Pancreas (tissue), 10 donors: ENCODE measurements around the gene PADI3. TPM values are rescaled to one million over a fixed set of nuclear protein-coding genes. Genes with fewer than 3 reads are reported as not detected.

Source experiments
- ATAC-seq, 4 donors: fragments of 200-7000 bp; cut with Tn5 transposase; one replicate each; pipeline versions ENCODE4 v1.8.0 to v1.9.1; 2020; ENCODE audit warnings: mild to moderate bottlenecking in 4 of 4, moderate library complexity in 4 of 4
- DNase-seq, 6 donors: peaks; one replicate each; pipeline ENCODE4 v3.0.0-alpha.2; 2020
- FAIRE-seq: peaks from 2 replicates; lab custom pipeline; 2012; peaks lifted over from hg19 to GRCh38; lab: Jason Lieb, UNC
- H3K27ac ChIP-seq, 4 donors: fragments of 200-600 bp; sonication (generic); 1 replicate in 3 of 4; 2 replicates in 1 of 4; pipeline versions ENCODE4 v1.5.0 to v1.8.0; 2020
- H3K27me3 ChIP-seq, 4 donors: fragments of 200-600 bp; one replicate each; pipeline ENCODE4 v1.8.0; 2021
- H3K36me3 ChIP-seq, 3 donors: fragments of 200-600 bp; sonication (generic) in 1 of 3; one replicate each; pipeline versions ENCODE4 v1.5.0 to v1.8.0; 2020 to 2021
- H3K4me1 ChIP-seq, 3 donors: fragments of 200-600 bp; one replicate each; pipeline ENCODE4 v1.8.0; 2021
- H3K4me3 ChIP-seq, 4 donors: fragments of 200-600 bp; sonication (generic) in 2 of 4; one replicate each; pipeline versions ENCODE4 v1.5.0 to v1.8.0; 2020 to 2021
- H3K9me3 ChIP-seq, 4 donors: fragments of 200-600 bp; one replicate each; pipeline ENCODE4 v1.8.0; 2021
- CTCF ChIP-seq, 4 donors: fragments of 200-600 bp; sonication (generic) in 3 of 4; IDR thresholded peaks; one replicate each; pipeline versions ENCODE4 v1.5.0 to v1.8.0; 2021; ENCODE audit warnings: antibody characterized with exemption in 4 of 4
- WGBS, 2 donors: extraction: QIAGEN DNeasy Blood & Tissue Kit; methylation state at CpG; one replicate each; pipeline ENCODE4 v1.1.7; 2013; 5-methylcytosine and 5-hydroxymethylcytosine counted together
- intact Hi-C, 3 donors: fragments of 100-400 bp; cut with DNase I; formaldehyde crosslinking; loops; one replicate each; pipeline versions ENCODE4 v1.11.1 to v1.14.2; 2022
- polyA plus RNA-seq, 2 donors: library from polyadenylated mRNA; stranded (reverse); fragments of 200-250 nt; gene quantifications; one replicate each; pipeline ENCODE4 v1.2.3, GENCODE V29; 2013
- total RNA-seq, 6 donors: library from RNA; stranded (reverse); fragmentation: NEBNext Ultra II Directional in 4 of 6; extraction: Animal tissue kit (Norgen Biotek cat#: 25700) in 4 of 6; gene quantifications; one replicate each; pipeline versions ENCODE4 v1.2.1 to v1.2.4, GENCODE V29; 2021 to 2023
- donor health status: healthy with polysubstance abuse.
- donor health status: DM: no; HTN: no; CAD: no; lungs with moderate emphysema.
- donor health status: DM: no; HTN: no; CAD: no.
- donor health status: control.
- donor health status: control.
- donor health status: Bipolar disorder and iron deficiency.
- donor health status: DM: yes; HTN: yes; CAD: no.
- donor health status: DM: no; HTN: no; CAD: no.
- donor health status: DM: no; HTN: no; CAD: no.
- donor health status: DM: yes; HTN: yes; CAD: no.

PADI3 gene
- total and polyA plus RNA-seq, 8 donors = not detected

- DNase-seq (no peak), ATAC-seq (no peak), FAIRE-seq (no peak)
- Histone ChIP-seq H3K27ac (no peak overlapping the region), H3K36me3 (no peaks in the 10 kb centered on the region), H3K27me3 (no peaks in the 10 kb centered on the region), H3K4me3 (no peak overlapping the region), H3K9me3 (no peaks in the 10 kb centered on the region), H3K4me1 (no peaks in the 10 kb centered on the region)
- intact Hi-C loops = no loop called here
- WGBS, 2 donors = 53 to 60% methylated on average over 14 of the region's 14 CpGs
- no peak for TF ChIP-seq CTCF (IDR thresholded peaks at IDR 0.05)
These were observed 45.0 kb downstream of the PADI3 start for GRCh38 chr1:17293681-17294425.

GRCh38 chr1:17295292-17295691 lies 46.4 kb downstream of the PADI3 start:
- H3K9me3 ChIP-seq = no peaks in the 10 kb centered on the region
- H3K27ac ChIP-seq = no peak overlapping the region
- H3K27me3 ChIP-seq = no peaks in the 10 kb centered on the region
- H3K36me3 ChIP-seq = no peaks in the 10 kb centered on the region
- intact Hi-C loops = no loop called here
- H3K4me3 ChIP-seq = no peak overlapping the region
- no peak for TF ChIP-seq CTCF (IDR thresholded peaks at IDR 0.05)
- FAIRE-seq = no peak
- ATAC-seq = no peak
- H3K4me1 ChIP-seq = no peaks in the 10 kb centered on the region
- 54 to 56% methylated on average over 4 of the region's 4 CpGs for WGBS, 2 donors
- no peak for DNase-seq

- FAIRE-seq = no peak
- H3K27me3 ChIP-seq = no peaks in the 10 kb centered on the region
- ATAC-seq = no peak
- H3K9me3 ChIP-seq = no peaks in the 10 kb centered on the region
- no peaks in the 10 kb centered on the region for H3K36me3 ChIP-seq
- WGBS, 2 donors = 86 to 90% methylated on average over 5 of the region's 5 CpGs
- no peak overlapping the region for H3K27ac ChIP-seq
- no peak for TF ChIP-seq CTCF (IDR thresholded peaks at IDR 0.05)
- intact Hi-C loops = no loop called here
- DNase-seq = no peak
- no peak overlapping the region for H3K4me3 ChIP-seq
- no peaks in the 10 kb centered on the region for H3K4me1 ChIP-seq
These were observed 47.2 kb downstream of the PADI3 start for GRCh38 chr1:17296086-17296485.

- Histone ChIP-seq H3K4me3 (no peak overlapping the region), H3K4me1 (no peaks in the 10 kb centered on the region), H3K27ac (no peak overlapping the region), H3K36me3 (no peaks in the 10 kb centered on the region), H3K9me3 (no peaks in the 10 kb centered on the region), H3K27me3 (no peaks in the 10 kb centered on the region)
- intact Hi-C loops = no loop called here
- ATAC-seq (no peak), FAIRE-seq (no peak), DNase-seq (no peak)
- WGBS, 2 donors = 77 to 86% methylated on average over 7 of the region's 7 CpGs
- TF ChIP-seq CTCF (IDR thresholded peaks at IDR 0.05) = no peak
These were observed 49.1 kb downstream of the PADI3 start for GRCh38 chr1:17297991-17298390.

- DNase-seq (no peak), ATAC-seq (no peak), FAIRE-seq (no peak)
- no peaks in the 10 kb centered on the region for H3K4me1 ChIP-seq
- no peaks in the 10 kb centered on the region for H3K36me3 ChIP-seq
- TF ChIP-seq CTCF (IDR thresholded peaks at IDR 0.05) = no peak
- no peak overlapping the region for H3K4me3 ChIP-seq
- H3K9me3 ChIP-seq = no peaks in the 10 kb centered on the region
- WGBS, 2 donors = 76 to 79% methylated on average over 5 of the region's 5 CpGs
- intact Hi-C loops = no loop called here
- no peak overlapping the region for H3K27ac ChIP-seq
- H3K27me3 ChIP-seq = no peaks in the 10 kb centered on the region
These were observed 52.9 kb downstream of the PADI3 start for GRCh38 chr1:17301767-17302166.
